ENCODE data around the gene HDAC11. TPM values are rescaled to one million over a fixed set of nuclear protein-coding genes. Genes with fewer than 3 reads are reported as not detected.

The HDAC11 gene
- total RNA-seq, 1 experiment from 2014 or later = 7.0 TPM

GRCh38 chr3:13526626-13526949 lies 46.5 kb downstream of the HDAC11 start:
- Mint-ChIP-seq H3K4me3 (no peak overlapping the region), H3K27me3 (ENCODE audit: low read depth) (peaks cover 4% of the 10 kb centered on the region), H3K36me3 (ENCODE audit: insufficient read depth in 1 of 3, low read depth in 3 of 3) (peaks cover 0 to 2% (median 0%) of the 10 kb centered on the region in 3 experiments; a peak in 4 of 7 replicates), H3K4me1 (peaks cover 24 to 28% of the 10 kb centered on the region in 2 experiments), H3K9me3 (peaks cover 4 to 13% of the 10 kb centered on the region in 2 experiments), H3K27ac (peak overlapping the region in 2 of 3 experiments; percentile 44 to 92; a peak in 2 of 7 replicates)
- H3K4me2 ChIP-seq (ENCODE audit: insufficient read depth, insufficient read length, low read length) = no peak overlapping the region
- H3K9ac ChIP-seq (ENCODE audit: extremely low read depth, insufficient read length, low read length) = no peak overlapping the region
- no peaks in the 10 kb centered on the region; the same call in 1 of the 2 replicates for H3K4me1 ChIP-seq (ENCODE audit: insufficient read depth, low read length)
- no peak overlapping the region for H2BK15ac ChIP-seq (ENCODE audit: low read depth, low read length)
- H4K8ac ChIP-seq (replicated peaks; ENCODE audit: insufficient read length, low read depth, low read length) = no peak overlapping the region
- no peak overlapping the region for H3K4ac ChIP-seq (ENCODE audit: low read depth, low read length)
- no peak overlapping the region for H2BK5ac ChIP-seq (ENCODE audit: insufficient read length, low read length)
- H2BK120ac ChIP-seq (ENCODE audit: low read depth, low read length, poor library complexity, severe bottlenecking) = no peak overlapping the region
- no peaks in the 10 kb centered on the region for H3K27me3 ChIP-seq (ENCODE audit: insufficient read depth, low read length)
- no peak overlapping the region for H2BK20ac ChIP-seq (ENCODE audit: low read depth, low read length, poor library complexity, severe bottlenecking)
- H2BK12ac ChIP-seq (ENCODE audit: insufficient read length, low read depth, low read length) = no peak overlapping the region
- 0 out of 2 replicates have a peak overlapping the region, but pooled peaks have one; percentile 1 for H3K14ac ChIP-seq (ENCODE audit: insufficient read depth, low read length)
- H3K23ac ChIP-seq (ENCODE audit: insufficient read length, low read depth, low read length) = no peak overlapping the region
- H3K79me1 ChIP-seq (ENCODE audit: insufficient read depth, low read depth, low read length, poor library complexity, severe bottlenecking) = no peaks in the 10 kb centered on the region
- H4K20me1 ChIP-seq (ENCODE audit: control insufficient read depth, insufficient read depth, insufficient read length) = no peaks in the 10 kb centered on the region
- DNase-seq = no peak
- no peaks in the 10 kb centered on the region for H3K23me2 ChIP-seq (ENCODE audit: insufficient read length, low read depth, low read length, poor library complexity, severe bottlenecking)
- H2AFZ ChIP-seq (ENCODE audit: low read length) = no peak overlapping the region
- H4K91ac ChIP-seq (ENCODE audit: insufficient read length, low read depth, low read length) = no peak overlapping the region
- H3K27ac ChIP-seq (ENCODE audit: insufficient read length, low read depth, low read length) = no peak overlapping the region
- H3T11ph ChIP-seq (ENCODE audit: low read length) = no peak overlapping the region
- TF ChIP-seq CTCF (conservative IDR thresholded peaks at IDR 0.05) = no peak
- WGBS (ENCODE audit: extremely low coverage, insufficient read length, low lambda C conversion rate) = no CpG with 5 or more reads among the region's 5 CpGs
- H3K56ac ChIP-seq (ENCODE audit: insufficient read length, low read depth, low read length) = no peak overlapping the region
- H2AK5ac ChIP-seq (ENCODE audit: insufficient read length, low read length) = no peak overlapping the region
- H3K9me3 ChIP-seq (ENCODE audit: control insufficient read depth, low read depth, low read length) = no peaks in the 10 kb centered on the region
- H3K18ac ChIP-seq (ENCODE audit: insufficient read length, low read depth, low read length) = no peak overlapping the region
- H4K5ac ChIP-seq (ENCODE audit: insufficient read length, low read depth, low read length) = no peak overlapping the region
- H3K79me2 ChIP-seq (ENCODE audit: insufficient read depth, low read length) = no peaks in the 10 kb centered on the region

Data from H9 (cell line).